Stimulated activated naive CD8-positive, alpha-beta T cell treated with anti-CD3 and anti-CD28 coated beads, Interleukin-15, Interleukin-2, amounts not matched to agents 100 ng/mL and 50 ng/mL, for 24 hours (primary cell): ENCODE data around the gene MXD4.

Experiments used
- H3K27ac Mint-ChIP-seq: one replicate; pipeline ENCODE4 v1.8.0; 2021; ENCODE audit warnings: mild to moderate bottlenecking, mixed read lengths
- H3K27me3 Mint-ChIP-seq: one replicate; pipeline ENCODE4 v1.8.0; 2021; ENCODE audit warnings: mixed read lengths
- H3K36me3 Mint-ChIP-seq: one replicate; pipeline ENCODE4 v1.8.0; 2021; ENCODE audit warnings: low read depth, mixed read lengths
- H3K4me1 Mint-ChIP-seq: one replicate; pipeline ENCODE4 v1.8.0; 2021; ENCODE audit warnings: low read depth, mixed read lengths
- H3K4me3 Mint-ChIP-seq: one replicate; pipeline ENCODE4 v1.8.0; 2021; ENCODE audit warnings: mild to moderate bottlenecking, mixed read lengths
- H3K9me3 Mint-ChIP-seq: one replicate; pipeline ENCODE4 v1.8.0; 2021; ENCODE audit warnings: mixed read lengths

MXD4 gene

GRCh38 chr4:2297606-2298531 is 36.0 kb upstream of the MXD4 start:
- peaks cover 32% of the 10 kb centered on the region for H3K4me1 Mint-ChIP-seq
- no peaks in the 10 kb centered on the region for H3K27me3 Mint-ChIP-seq
- H3K36me3 Mint-ChIP-seq = no peaks in the 10 kb centered on the region
- no peak overlapping the region for H3K4me3 Mint-ChIP-seq
- peak overlapping the region; percentile 11 for H3K27ac Mint-ChIP-seq
- no peaks in the 10 kb centered on the region for H3K9me3 Mint-ChIP-seq

DNA sequence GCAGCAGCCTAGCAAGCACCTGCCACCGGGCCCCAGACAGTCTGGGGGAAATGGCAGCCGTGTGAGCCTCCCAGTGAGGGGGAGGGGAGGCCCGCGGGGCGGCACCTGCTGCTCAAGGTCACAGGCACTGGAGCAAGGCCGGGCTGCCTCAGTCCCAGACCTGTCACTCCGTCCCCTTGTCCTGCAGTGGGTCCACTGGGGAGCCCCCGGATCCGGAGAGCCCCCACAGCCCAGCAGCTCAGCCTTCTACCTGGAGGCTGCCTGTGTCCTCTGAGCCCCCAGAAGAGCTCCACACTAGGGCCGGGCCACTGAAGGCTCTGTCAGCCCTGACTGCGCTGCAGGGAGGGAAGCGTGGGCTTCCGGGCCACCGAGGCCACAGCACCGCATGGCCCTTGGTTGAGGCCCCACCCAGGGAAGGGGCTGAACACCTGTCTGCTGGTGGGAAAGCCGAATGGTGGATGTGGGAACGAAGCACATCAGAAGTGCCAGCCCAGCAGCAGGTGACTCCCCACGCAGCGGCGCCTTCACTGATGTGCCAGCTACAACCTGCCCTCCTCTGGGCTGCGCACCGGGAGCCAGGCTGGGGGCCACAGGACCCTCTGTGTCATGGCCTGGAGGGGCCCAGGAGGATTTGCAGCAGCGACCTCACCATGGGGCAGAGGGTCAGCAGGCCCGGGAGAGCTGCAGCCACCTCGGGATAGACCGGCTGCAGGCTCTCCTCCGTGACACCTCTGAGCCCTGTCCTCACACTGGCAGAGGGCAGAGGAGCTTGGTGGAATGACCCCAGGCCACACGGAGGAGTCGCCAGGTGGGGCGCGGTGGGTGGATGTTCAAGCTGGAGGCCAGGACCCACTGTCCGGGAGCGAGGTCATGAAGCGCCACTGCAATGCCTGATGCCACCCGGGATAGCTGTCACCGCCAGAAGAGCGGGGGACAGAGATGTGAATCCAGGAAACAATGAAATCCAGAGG is 35.0 kb upstream of the MXD4 start:
- Mint-ChIP-seq H3K27me3 (no peaks in the 10 kb centered on the region), H3K27ac (no peak overlapping the region), H3K4me1 (peaks cover 32% of the 10 kb centered on the region), H3K36me3 (no peaks in the 10 kb centered on the region), H3K4me3 (no peak overlapping the region), H3K9me3 (no peaks in the 10 kb centered on the region)

GRCh38 chr4:2295900-2296442 is 34.1 kb upstream of the MXD4 start:
- Mint-ChIP-seq H3K27ac (peak overlapping the region; percentile 16), H3K27me3 (no peaks in the 10 kb centered on the region), H3K36me3 (no peaks in the 10 kb centered on the region), H3K4me1 (peaks cover 38% of the 10 kb centered on the region), H3K4me3 (no peak overlapping the region), H3K9me3 (no peaks in the 10 kb centered on the region)

- Mint-ChIP-seq H3K27me3 (no peaks in the 10 kb centered on the region), H3K4me3 (no peak overlapping the region), H3K36me3 (no peaks in the 10 kb centered on the region), H3K9me3 (no peaks in the 10 kb centered on the region), H3K4me1 (peaks cover 43% of the 10 kb centered on the region), H3K27ac (peak overlapping the region; percentile 16)
Measured at GRCh38 chr4:2295500-2295899, 33.6 kb upstream of the MXD4 start.

DNA sequence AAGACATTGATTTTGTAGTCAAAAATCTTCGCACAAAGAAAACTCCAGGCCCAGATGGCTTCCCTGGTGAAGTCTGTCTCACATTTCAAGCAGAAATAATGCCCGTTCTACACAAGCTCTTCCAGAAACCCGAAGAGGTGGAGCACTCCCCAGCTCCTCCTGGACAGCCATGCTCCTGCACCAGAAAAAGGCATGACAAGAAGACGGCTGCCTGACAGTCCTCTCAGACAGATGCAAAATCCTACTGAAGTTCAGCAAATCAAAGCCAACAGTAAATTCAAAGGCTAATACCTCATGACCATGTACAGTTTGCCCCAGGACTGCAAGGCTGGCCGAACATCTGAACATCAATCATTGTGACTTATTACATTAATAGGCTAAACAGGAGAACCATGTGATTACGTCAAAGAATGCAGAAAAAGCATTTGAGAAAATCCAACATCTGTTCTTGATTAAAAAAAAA is 30.8 kb upstream of the MXD4 start:
- Mint-ChIP-seq H3K4me3 (no peak overlapping the region), H3K27ac (no peak overlapping the region), H3K4me1 (peaks cover 48% of the 10 kb centered on the region), H3K27me3 (no peaks in the 10 kb centered on the region), H3K9me3 (no peaks in the 10 kb centered on the region), H3K36me3 (no peaks in the 10 kb centered on the region)

DNA sequence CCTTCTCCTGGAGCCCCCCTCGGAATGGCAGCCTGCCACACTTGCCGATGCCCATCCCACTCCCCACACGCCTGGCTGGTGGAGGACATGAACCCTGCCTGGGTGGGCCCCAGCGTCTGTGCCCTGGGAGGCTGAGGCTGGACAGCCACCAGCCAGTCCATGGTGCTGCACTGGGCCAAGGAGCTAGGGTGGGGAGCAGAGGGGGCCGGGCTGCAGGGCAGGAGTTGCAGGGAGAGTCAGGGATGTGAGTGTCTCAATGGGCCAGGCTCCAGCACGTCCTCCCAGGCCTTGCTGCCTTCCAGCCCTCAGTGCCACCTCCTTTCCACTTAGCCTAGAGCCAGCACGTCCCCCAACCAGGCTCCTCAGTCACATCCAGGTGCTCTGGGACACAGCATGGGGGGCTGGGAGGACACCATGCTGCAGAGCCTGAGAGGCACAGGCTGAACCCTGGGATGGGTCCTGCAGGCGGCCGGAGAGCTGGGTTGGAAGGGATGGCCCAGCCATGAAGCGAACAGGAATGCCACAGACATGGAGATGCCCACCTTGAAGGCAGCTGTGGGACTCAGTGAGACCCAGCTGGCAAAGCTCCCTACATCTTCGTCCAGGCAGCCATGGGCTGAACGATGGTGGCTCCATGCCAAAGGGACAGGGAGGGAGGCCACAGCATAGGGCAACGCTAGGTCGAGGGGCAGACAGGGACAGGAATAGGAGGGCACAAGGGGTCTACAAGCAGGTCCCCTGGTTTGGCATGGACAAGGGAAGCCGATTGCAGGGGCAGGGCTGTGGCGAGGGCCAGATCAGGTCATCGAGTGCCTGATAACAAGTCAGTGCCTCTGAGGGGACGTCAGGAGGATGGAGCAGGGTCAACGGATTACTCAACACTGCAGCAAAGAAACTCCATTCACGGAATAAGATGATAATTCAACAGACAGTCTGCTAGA is 30.1 kb upstream of the MXD4 start:
- no peaks in the 10 kb centered on the region for H3K36me3 Mint-ChIP-seq
- H3K27me3 Mint-ChIP-seq = no peaks in the 10 kb centered on the region
- peaks cover 40% of the 10 kb centered on the region for H3K4me1 Mint-ChIP-seq
- H3K27ac Mint-ChIP-seq = no peak overlapping the region
- H3K9me3 Mint-ChIP-seq = no peaks in the 10 kb centered on the region
- no peak overlapping the region for H3K4me3 Mint-ChIP-seq

DNA sequence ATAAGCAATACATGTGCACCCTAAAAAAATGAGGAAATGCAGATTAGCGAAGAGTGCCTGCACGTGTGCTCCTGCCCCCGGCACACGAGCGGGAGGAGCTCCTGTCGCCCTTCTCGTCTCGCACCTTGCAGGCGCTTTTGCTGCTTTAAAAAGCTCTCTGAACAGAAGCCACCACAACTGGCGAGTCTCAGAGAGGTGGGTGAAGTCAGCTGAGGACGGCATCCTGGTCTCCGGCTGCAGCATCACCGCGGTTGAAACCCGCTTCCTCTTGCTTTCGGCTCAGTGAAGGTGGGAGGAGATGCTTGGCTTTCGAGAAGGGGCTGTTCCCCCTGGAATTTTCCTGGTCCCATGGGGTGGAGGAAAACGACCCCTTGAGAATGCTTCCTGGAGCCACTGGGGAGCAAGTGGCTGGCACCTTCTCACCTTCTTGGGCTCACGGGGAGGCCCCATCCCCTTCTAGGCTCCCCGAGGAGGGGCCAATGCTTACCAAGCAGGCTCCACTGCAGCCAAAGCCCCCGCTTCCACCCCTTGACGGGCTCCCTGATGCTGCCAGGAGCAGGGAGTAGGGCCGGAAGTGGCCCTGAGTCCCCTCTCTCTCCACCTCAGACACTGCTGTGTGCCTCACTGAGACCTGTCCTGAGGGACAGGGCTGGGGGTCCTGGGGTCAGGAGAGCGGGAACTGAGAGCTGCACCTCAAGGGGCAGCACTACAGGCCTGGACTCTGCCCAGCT is 29.2 kb upstream of the MXD4 start:
- Mint-ChIP-seq H3K27ac (peak overlapping the region; percentile 61), H3K4me3 (peak overlapping the region; percentile 53), H3K4me1 (peaks cover 35% of the 10 kb centered on the region), H3K36me3 (no peaks in the 10 kb centered on the region), H3K27me3 (no peaks in the 10 kb centered on the region), H3K9me3 (no peaks in the 10 kb centered on the region)

DNA sequence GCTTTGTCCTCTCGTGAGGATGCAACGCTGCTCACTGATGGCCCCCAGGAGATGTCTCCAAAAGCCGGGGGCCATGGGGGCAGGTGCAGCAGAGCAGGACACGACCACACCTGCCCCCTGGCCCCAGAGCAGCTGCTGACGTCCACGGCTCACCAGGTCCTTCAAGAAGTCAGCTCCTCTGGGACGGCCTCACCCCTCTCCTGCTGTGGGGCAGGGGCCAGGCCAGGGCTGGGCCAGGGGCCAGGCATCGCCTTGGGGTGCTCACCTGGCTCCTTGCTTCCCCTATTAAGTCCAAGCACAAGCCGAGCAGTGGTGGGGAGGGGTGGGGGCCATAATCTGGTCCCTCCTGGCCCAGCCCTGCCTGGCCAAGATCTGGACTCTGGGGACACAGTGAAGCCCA is 28.6 kb upstream of the MXD4 start:
- Mint-ChIP-seq H3K27ac (no peak overlapping the region), H3K27me3 (no peaks in the 10 kb centered on the region), H3K9me3 (no peaks in the 10 kb centered on the region), H3K4me1 (peaks cover 30% of the 10 kb centered on the region), H3K36me3 (no peaks in the 10 kb centered on the region), H3K4me3 (peak overlapping the region; percentile 53)

DNA sequence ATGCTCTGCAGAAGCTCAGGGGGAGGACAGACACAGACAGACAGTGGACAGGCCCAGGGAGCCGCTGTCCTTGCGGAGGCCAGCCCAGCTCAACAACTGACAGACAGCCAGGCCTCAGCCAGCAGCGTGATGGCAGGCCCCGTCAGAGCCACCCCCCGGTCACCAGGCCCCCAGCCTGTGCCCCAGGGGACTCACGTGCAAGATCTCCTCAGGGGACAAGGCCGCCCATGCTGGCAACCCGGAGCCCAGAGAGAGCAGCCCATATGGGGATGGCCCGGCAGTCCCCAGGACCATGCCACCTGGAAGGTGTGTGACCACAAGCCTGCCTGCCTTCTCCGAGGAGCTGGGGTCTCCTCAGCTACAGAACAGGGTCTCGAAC is 28.0 kb upstream of the MXD4 start:
- H3K36me3 Mint-ChIP-seq = no peaks in the 10 kb centered on the region
- no peak overlapping the region for H3K27ac Mint-ChIP-seq
- no peaks in the 10 kb centered on the region for H3K27me3 Mint-ChIP-seq

GRCh38 chr4:2289311-2289954 is 27.5 kb upstream of the MXD4 start:
- no peak overlapping the region for H3K4me3 Mint-ChIP-seq

More for the DNA sequence above, 28.0 kb upstream of the MXD4 start:
- Mint-ChIP-seq H3K4me3 (no peak overlapping the region), H3K4me1 (peaks cover 28% of the 10 kb centered on the region), H3K9me3 (no peaks in the 10 kb centered on the region)

DNA sequence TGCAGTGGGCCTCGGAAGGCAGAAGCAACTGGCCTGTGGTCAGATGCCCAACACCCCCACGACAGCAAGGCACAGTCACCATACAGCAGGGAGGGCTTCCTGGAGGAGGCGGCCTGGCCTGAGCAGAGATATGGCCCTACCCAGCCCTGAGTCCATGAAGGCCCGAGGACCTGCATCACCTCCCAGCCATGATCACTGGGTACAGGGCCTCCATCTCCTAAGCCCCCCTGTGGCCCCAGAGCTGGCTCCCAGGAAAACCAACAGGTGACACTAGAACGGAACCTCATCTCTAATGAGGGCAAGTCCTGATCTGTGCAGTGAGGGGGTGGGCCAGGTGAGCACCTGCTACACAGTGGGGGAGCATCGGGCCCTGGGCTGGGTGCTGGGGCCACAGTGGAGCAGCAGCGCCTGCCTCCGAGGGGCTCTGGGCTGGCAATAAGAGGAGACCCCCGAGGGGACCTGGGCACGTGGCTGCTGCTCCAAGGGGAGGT is 26.2 kb upstream of the MXD4 start:
- Mint-ChIP-seq H3K9me3 (no peaks in the 10 kb centered on the region), H3K27ac (no peak overlapping the region), H3K4me1 (peaks cover 28% of the 10 kb centered on the region), H3K27me3 (no peaks in the 10 kb centered on the region), H3K36me3 (no peaks in the 10 kb centered on the region), H3K4me3 (no peak overlapping the region)

More at GRCh38 chr4:2289311-2289954, 27.5 kb upstream of the MXD4 start:
- Mint-ChIP-seq H3K9me3 (no peaks in the 10 kb centered on the region), H3K27ac (no peak overlapping the region), H3K36me3 (no peaks in the 10 kb centered on the region), H3K27me3 (no peaks in the 10 kb centered on the region), H3K4me1 (peaks cover 25% of the 10 kb centered on the region)

- H3K4me3 Mint-ChIP-seq = no peak overlapping the region
- H3K36me3 Mint-ChIP-seq = no peaks in the 10 kb centered on the region
- H3K9me3 Mint-ChIP-seq = no peaks in the 10 kb centered on the region
- H3K27ac Mint-ChIP-seq = no peak overlapping the region
- peaks cover 33% of the 10 kb centered on the region for H3K4me1 Mint-ChIP-seq
- no peaks in the 10 kb centered on the region for H3K27me3 Mint-ChIP-seq
Measured at GRCh38 chr4:2287594-2287915, 25.6 kb upstream of the MXD4 start.
